ENCODE results near the gene PAX7. TPM values are rescaled to one million over a fixed set of nuclear protein-coding genes. Genes with fewer than 3 reads are reported as not detected.

The PAX7 gene
- total and polyA plus RNA-seq, 2 donors (not counting 3 experiments of a cell fraction or from before 2014, with no cell fraction given), result not detected

- H4K20me1 ChIP-seq (replicated peaks; ENCODE audit: control insufficient read depth, extremely low read depth, insufficient read depth, low read length), result no peaks in the 10 kb centered on the region
- BruUV-seq (replicated peaks), result no TSS peak
- CTCF ChIA-PET, result interaction anchor here (0.6 to 1.6 kb wide), 6 partner anchors 21 to 272 kb away, joined by 3 to 7 read pairs (median 4); no protein-coding TSS in a partner anchor
- peaks cover 0 to 3% of the 10 kb centered on the region in 2 experiments for H3K27me3 ChIP-seq (ENCODE audit: control insufficient read depth in 2 of 2, insufficient read depth in 2 of 2, low read length in 2 of 2)
- no peaks in the 10 kb centered on the region for H3K4me1 ChIP-seq (ENCODE audit: control insufficient read depth, extremely low read depth, insufficient read depth, low read length)
- intact Hi-C loops (cut with micrococcal nuclease), result no loop called here
- POLR2A ChIA-PET, result no interaction called here
- DNase-seq (ENCODE audit: low read depth, low spot score), result no peak
- H3K9me1 ChIP-seq (replicated peaks; ENCODE audit: control insufficient read depth, extremely low read depth, insufficient read depth, low read length), result no peaks in the 10 kb centered on the region
- H2AFZ ChIP-seq (ENCODE audit: low read depth, low read length), result no peak overlapping the region
- TF ChIP-seq JUN (IDR thresholded peaks at IDR 0.05; ENCODE audit: borderline replicate concordance, insufficient read depth, insufficient read length, low read depth) (no peak), POLR2AphosphoS5 (IDR thresholded peaks at IDR 0.05; ENCODE audit: insufficient read depth, low read depth, low read length) (no peak), POLR2A (IDR thresholded peaks at IDR 0.05; ENCODE audit: low read depth, low read length) (no peak), FOS (IDR thresholded peaks at IDR 0.05; ENCODE audit: borderline replicate concordance, insufficient read depth, low read length) (no peak), EZH2 (IDR thresholded peaks at IDR 0.05; ENCODE audit: borderline replicate concordance, low read depth, low read length, severe bottlenecking) (no peak), MYC (IDR thresholded peaks at IDR 0.05; ENCODE audit: low read depth, low read length) (no peak)
- TF ChIP-seq, protein P1, sequence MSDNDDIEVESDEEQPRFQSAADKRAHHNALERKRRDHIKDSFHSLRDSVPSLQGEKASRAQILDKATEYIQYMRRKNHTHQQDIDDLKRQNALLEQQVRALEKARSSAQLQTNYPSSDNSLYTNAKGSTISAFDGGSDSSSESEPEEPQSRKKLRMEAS (IDR thresholded peaks at IDR 0.05; ENCODE audit: insufficient read depth, insufficient read length), result no peak
- TF ChIP-seq, protein P2, sequence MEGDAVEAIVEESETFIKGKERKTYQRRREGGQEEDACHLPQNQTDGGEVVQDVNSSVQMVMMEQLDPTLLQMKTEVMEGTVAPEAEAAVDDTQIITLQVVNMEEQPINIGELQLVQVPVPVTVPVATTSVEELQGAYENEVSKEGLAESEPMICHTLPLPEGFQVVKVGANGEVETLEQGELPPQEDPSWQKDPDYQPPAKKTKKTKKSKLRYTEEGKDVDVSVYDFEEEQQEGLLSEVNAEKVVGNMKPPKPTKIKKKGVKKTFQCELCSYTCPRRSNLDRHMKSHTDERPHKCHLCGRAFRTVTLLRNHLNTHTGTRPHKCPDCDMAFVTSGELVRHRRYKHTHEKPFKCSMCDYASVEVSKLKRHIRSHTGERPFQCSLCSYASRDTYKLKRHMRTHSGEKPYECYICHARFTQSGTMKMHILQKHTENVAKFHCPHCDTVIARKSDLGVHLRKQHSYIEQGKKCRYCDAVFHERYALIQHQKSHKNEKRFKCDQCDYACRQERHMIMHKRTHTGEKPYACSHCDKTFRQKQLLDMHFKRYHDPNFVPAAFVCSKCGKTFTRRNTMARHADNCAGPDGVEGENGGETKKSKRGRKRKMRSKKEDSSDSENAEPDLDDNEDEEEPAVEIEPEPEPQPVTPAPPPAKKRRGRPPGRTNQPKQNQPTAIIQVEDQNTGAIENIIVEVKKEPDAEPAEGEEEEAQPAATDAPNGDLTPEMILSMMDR (IDR thresholded peaks at IDR 0.05; ENCODE audit: extremely low read depth in 1 of 2, insufficient read depth in 1 of 2, low read depth in 1 of 2, low read length in 2 of 2), result no peak
- H3K9ac ChIP-seq (replicated peaks; ENCODE audit: extremely low read depth, insufficient read depth, low read length), result no peak overlapping the region
- FAIRE-seq, result no peak
- H3K9me3 ChIP-seq (replicated peaks; ENCODE audit: control insufficient read depth, insufficient read depth, low read length), result no peaks in the 10 kb centered on the region
- no peak overlapping the region for H3K4me3 ChIP-seq (replicated peaks in 1 of 3; ENCODE audit: insufficient read depth in 1 of 3, low read depth in 1 of 3, low read length in 3 of 3)
- no peak overlapping the region for H3K4me2 ChIP-seq (ENCODE audit: insufficient read depth, low read length)
- no peak overlapping the region for H3K27ac ChIP-seq (ENCODE audit: insufficient read depth, low read depth, low read length)
- no peaks in the 10 kb centered on the region for H3K79me2 ChIP-seq (ENCODE audit: control insufficient read depth, insufficient read depth, low read length)
- no peaks in the 10 kb centered on the region for H3K36me3 ChIP-seq (ENCODE audit: control insufficient read depth in 2 of 2, extremely low read depth in 1 of 2, insufficient read depth in 2 of 2, low read length in 2 of 2)
- dilution Hi-C loops (cut with MboI; ENCODE audit: extremely low pct_ligation_motif_present, low sequenced_read_pairs), result no loop called here
Measured at GRCh38 chr1:18603212-18603852, 27.3 kb upstream of the PAX7 start.
